ENCODE measurements around the gene STAT5B. TPM values are rescaled to one million over a fixed set of nuclear protein-coding genes. Genes with fewer than 3 reads are reported as not detected.

The STAT5B gene
- total RNA-seq, 1 experiment from 2014 or later: 42.9 TPM

DNA sequence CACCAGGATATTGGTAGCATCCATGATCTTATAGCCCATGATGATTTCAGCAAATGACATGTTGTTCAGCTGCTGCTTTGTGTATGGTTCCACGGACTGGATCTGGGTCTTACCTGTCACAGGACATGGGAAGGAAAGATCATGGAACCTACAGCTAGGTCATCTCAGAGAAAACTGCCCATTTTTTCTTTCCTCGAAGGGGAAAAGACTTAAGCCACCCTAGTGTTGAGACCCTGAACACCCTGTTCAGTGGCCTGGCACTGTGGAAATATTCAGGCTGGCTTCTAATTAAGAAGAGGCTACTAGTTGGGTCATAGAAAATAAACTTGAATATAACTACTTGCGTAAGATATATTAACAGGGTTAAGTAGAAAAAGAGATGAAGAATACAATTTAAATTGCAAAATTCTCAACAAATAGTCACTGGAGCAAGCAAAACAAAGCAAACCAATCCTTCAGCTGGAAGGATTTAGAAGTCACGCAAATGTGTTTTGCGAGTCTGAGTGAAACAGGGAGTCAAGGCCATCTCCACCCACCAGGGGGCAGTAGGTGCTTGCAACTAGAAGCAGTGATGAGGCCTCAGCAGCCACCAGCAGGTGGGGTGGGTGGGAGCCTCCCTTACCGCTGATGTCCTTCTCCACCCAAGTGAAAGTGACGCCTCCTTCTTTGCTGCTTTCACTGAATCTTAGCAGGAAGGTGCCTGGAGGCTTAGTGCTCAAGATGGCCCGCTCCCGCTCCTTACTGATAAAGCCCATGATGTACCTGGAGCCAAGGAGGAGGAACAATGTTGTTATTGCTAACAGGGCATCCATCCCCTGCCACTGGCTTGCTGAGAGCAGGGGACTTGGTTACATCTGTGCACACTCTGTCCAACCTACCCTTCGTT is 46.4 kb upstream of the STAT5B start:
- no peak overlapping the region for H3K9ac ChIP-seq (ENCODE audit: extremely low read depth, insufficient read length, low read length)
- no peak overlapping the region for H2BK20ac ChIP-seq (ENCODE audit: low read depth, low read length, poor library complexity, severe bottlenecking)
- H4K5ac ChIP-seq (ENCODE audit: insufficient read length, low read depth, low read length): no peak overlapping the region
- Mint-ChIP-seq H3K27me3 (ENCODE audit: low read depth) (no peaks in the 10 kb centered on the region), H3K27ac (peak overlapping the region in 1 of 3 experiments; percentile 80; a peak in 2 of 7 replicates), H3K9me3 (no peaks in the 10 kb centered on the region), H3K4me3 (no peak overlapping the region), H3K36me3 (ENCODE audit: insufficient read depth in 1 of 3, low read depth in 3 of 3) (peaks cover 52 to 82% (median 64%) of the 10 kb centered on the region in 3 experiments), H3K4me1 (peaks cover 19 to 22% of the 10 kb centered on the region in 2 experiments)
- no peak overlapping the region for H2AFZ ChIP-seq (ENCODE audit: low read length)
- no peak overlapping the region for H2BK120ac ChIP-seq (ENCODE audit: low read depth, low read length, poor library complexity, severe bottlenecking)
- H3K27ac ChIP-seq (ENCODE audit: insufficient read length, low read depth, low read length): no peak overlapping the region
- no peaks in the 10 kb centered on the region for H3K27me3 ChIP-seq (ENCODE audit: insufficient read depth, low read length)
- H2AK5ac ChIP-seq (ENCODE audit: insufficient read length, low read length): no peak overlapping the region
- no peak overlapping the region for H2BK15ac ChIP-seq (ENCODE audit: low read depth, low read length)
- no peaks in the 10 kb centered on the region for H3K4me1 ChIP-seq (ENCODE audit: insufficient read depth, low read length)
- no peak overlapping the region for H3K56ac ChIP-seq (ENCODE audit: insufficient read length, low read depth, low read length)
- TF ChIP-seq, protein P1, sequence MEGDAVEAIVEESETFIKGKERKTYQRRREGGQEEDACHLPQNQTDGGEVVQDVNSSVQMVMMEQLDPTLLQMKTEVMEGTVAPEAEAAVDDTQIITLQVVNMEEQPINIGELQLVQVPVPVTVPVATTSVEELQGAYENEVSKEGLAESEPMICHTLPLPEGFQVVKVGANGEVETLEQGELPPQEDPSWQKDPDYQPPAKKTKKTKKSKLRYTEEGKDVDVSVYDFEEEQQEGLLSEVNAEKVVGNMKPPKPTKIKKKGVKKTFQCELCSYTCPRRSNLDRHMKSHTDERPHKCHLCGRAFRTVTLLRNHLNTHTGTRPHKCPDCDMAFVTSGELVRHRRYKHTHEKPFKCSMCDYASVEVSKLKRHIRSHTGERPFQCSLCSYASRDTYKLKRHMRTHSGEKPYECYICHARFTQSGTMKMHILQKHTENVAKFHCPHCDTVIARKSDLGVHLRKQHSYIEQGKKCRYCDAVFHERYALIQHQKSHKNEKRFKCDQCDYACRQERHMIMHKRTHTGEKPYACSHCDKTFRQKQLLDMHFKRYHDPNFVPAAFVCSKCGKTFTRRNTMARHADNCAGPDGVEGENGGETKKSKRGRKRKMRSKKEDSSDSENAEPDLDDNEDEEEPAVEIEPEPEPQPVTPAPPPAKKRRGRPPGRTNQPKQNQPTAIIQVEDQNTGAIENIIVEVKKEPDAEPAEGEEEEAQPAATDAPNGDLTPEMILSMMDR (conservative IDR thresholded peaks at IDR 0.05): peak; percentile 100
- H3K4me2 ChIP-seq (ENCODE audit: insufficient read depth, insufficient read length, low read length): no peak overlapping the region
- no peaks in the 10 kb centered on the region for H3K9me3 ChIP-seq (ENCODE audit: control insufficient read depth, low read depth, low read length)
- H3K14ac ChIP-seq (ENCODE audit: insufficient read depth, low read length): no peak overlapping the region
- no peaks in the 10 kb centered on the region for H3K23me2 ChIP-seq (ENCODE audit: insufficient read length, low read depth, low read length, poor library complexity, severe bottlenecking)
- H2BK5ac ChIP-seq (ENCODE audit: insufficient read length, low read length): no peak overlapping the region
- DNase-seq: peak; percentile 98
- no peak overlapping the region for H4K91ac ChIP-seq (ENCODE audit: insufficient read length, low read depth, low read length)
- H3K23ac ChIP-seq (ENCODE audit: insufficient read length, low read depth, low read length): no peak overlapping the region
- H3K79me1 ChIP-seq (ENCODE audit: insufficient read depth, low read depth, low read length, poor library complexity, severe bottlenecking): no peaks in the 10 kb centered on the region
- H4K20me1 ChIP-seq (ENCODE audit: control insufficient read depth, insufficient read depth, insufficient read length): no peaks in the 10 kb centered on the region
- WGBS (ENCODE audit: extremely low coverage, insufficient read length, low lambda C conversion rate): no CpG with 5 or more reads among the region's 10 CpGs
- H3K79me2 ChIP-seq (ENCODE audit: insufficient read depth, low read length): no peaks in the 10 kb centered on the region
- no peak overlapping the region for H4K8ac ChIP-seq (replicated peaks; ENCODE audit: insufficient read length, low read depth, low read length)
- H3T11ph ChIP-seq (ENCODE audit: low read length): no peak overlapping the region
- H3K4ac ChIP-seq (ENCODE audit: low read depth, low read length): no peak overlapping the region
- H2BK12ac ChIP-seq (ENCODE audit: insufficient read length, low read depth, low read length): no peak overlapping the region
- H3K18ac ChIP-seq (ENCODE audit: insufficient read length, low read depth, low read length): no peak overlapping the region

Measured in H9 (cell line).